ENCODE measurements around the gene ST3GAL5.

GRCh38 chr2:85892216-85892944, 3.6 kb upstream of the ST3GAL5 start:
- TF ChIP-seq TAF1 (IDR thresholded peaks at IDR 0.05; ENCODE audit: low read depth, low read length) = no peak
- no peak for TF ChIP-seq POLR2AphosphoS5 (IDR thresholded peaks at IDR 0.05; ENCODE audit: low read depth, low read length)
